Measurements from ENCODE around the gene KIF16B.

GRCh38 chr20:16583474-16583873 is 10.2 kb upstream of the KIF16B start:
- TF ChIP-seq EZH2 (IDR thresholded peaks at IDR 0.05; ENCODE audit: insufficient read depth, low read length) = no peak
- TF ChIP-seq, protein P1, sequence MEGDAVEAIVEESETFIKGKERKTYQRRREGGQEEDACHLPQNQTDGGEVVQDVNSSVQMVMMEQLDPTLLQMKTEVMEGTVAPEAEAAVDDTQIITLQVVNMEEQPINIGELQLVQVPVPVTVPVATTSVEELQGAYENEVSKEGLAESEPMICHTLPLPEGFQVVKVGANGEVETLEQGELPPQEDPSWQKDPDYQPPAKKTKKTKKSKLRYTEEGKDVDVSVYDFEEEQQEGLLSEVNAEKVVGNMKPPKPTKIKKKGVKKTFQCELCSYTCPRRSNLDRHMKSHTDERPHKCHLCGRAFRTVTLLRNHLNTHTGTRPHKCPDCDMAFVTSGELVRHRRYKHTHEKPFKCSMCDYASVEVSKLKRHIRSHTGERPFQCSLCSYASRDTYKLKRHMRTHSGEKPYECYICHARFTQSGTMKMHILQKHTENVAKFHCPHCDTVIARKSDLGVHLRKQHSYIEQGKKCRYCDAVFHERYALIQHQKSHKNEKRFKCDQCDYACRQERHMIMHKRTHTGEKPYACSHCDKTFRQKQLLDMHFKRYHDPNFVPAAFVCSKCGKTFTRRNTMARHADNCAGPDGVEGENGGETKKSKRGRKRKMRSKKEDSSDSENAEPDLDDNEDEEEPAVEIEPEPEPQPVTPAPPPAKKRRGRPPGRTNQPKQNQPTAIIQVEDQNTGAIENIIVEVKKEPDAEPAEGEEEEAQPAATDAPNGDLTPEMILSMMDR (IDR thresholded peaks at IDR 0.05; ENCODE audit: insufficient read depth, low read depth, low read length) = no peak

All from astrocyte (in vitro differentiated cells and primary cell).